Spleen (tissue), 11 donors: ENCODE results near the gene ADAMTSL3. TPM values are rescaled to one million over a fixed set of nuclear protein-coding genes. Genes with fewer than 3 reads are reported as not detected.
"Not testable (repeated sequence)": the region's sequence is repeated elsewhere in the genome, so short reads cannot be mapped to it uniquely, and the experiment has no call there.

Experiments used
- DNase-seq: peaks from one replicate; pipeline ENCODE4 v3.0.0-alpha.2; 2020
- H3K27ac ChIP-seq, 8 donors: fragments of 200-600 bp; sonication (generic) in 7 of 8; 1 replicate in 4 of 8; 2 replicates in 4 of 8; pipeline versions ENCODE4 v1.5.0 to v1.8.0; 2016 to 2021; ENCODE audit warnings: inconsistent platforms in 4 of 8, mild to moderate bottlenecking in 4 of 8, moderate library complexity in 1 of 8
- H3K27me3 ChIP-seq, 7 donors: fragments of 200-600 bp; sonication (generic) in 6 of 7; replicated peaks in 1 of 7; 1 replicate in 4 of 7; 2 replicates in 3 of 7; pipeline versions ENCODE4 v1.5.0 to v1.8.0; 2016 to 2021; ENCODE audit warnings: inconsistent platforms in 3 of 7, mild to moderate bottlenecking in 1 of 7
- H3K36me3 ChIP-seq, 6 donors: fragments of 200-600 bp; sonication (generic) in 5 of 6; 1 replicate in 4 of 6; 2 replicates in 2 of 6; pipeline versions ENCODE4 v1.5.0 to v1.8.0; 2016 to 2021; ENCODE audit warnings: inconsistent platforms in 2 of 6
- H3K4me1 ChIP-seq, 6 donors: fragments of 200-600 bp; sonication (generic) in 5 of 6; 1 replicate in 3 of 6; 2 replicates in 3 of 6; pipeline versions ENCODE4 v1.5.0 to v1.8.0; 2016 to 2021; ENCODE audit warnings: inconsistent platforms in 3 of 6
- H3K4me3 ChIP-seq, 8 donors: fragments of 200-600 bp; sonication (generic) in 7 of 8; 1 replicate in 4 of 8; 2 replicates in 4 of 8; pipeline versions ENCODE4 v1.5.0 to v1.8.0; 2016 to 2021; ENCODE audit warnings: inconsistent platforms in 4 of 8, mild to moderate bottlenecking in 4 of 8, moderate library complexity in 2 of 8
- H3K9me3 ChIP-seq, 8 donors: fragments of 200-600 bp; sonication (generic) in 7 of 8; 1 replicate in 4 of 8; 2 replicates in 4 of 8; pipeline versions ENCODE4 v1.5.0 to v1.8.0; 2016 to 2021; ENCODE audit warnings: inconsistent platforms in 4 of 8
- POLR2A ChIP-seq, 3 donors: fragments of 450-650 bp; IDR thresholded peaks; one replicate each; pipeline ENCODE4 v1.5.1; 2017; ENCODE audit warnings: antibody characterized with exemption in 3 of 3, mild to moderate bottlenecking in 1 of 3
- POLR2AphosphoS5 ChIP-seq, 3 donors: sonication (generic); formaldehyde crosslinking; IDR thresholded peaks; one replicate each; pipeline ENCODE4 v1.5.1; 2017; ENCODE audit warnings: antibody characterized with exemption in 3 of 3
- WGBS, 5 donors: extraction: QIAGEN DNeasy Blood & Tissue Kit in 3 of 5; methylation state at CpG; one replicate each; pipeline versions ENCODE4 v1.1.5 to v1.1.7; 2013 to 2018; 5-methylcytosine and 5-hydroxymethylcytosine counted together
- intact Hi-C: fragments of 100-400 bp; cut with DNase I; formaldehyde crosslinking; loops from one replicate; pipeline ENCODE4 v1.15.0; 2023; ENCODE audit warnings: low total_unique reads
- polyA plus RNA-seq, 3 donors: library from polyadenylated mRNA; stranded (reverse); fragments of 200-250 nt; gene quantifications; one replicate each; pipeline ENCODE4 v1.2.1, GENCODE V29; 2013
- total RNA-seq, 7 donors: library from RNA; depleted of rRNA in 3 of 7; stranded (reverse); fragments of >200 nt in 3 of 7; fragmentation: NEBNext Ultra II Directional in 4 of 7; extraction: Animal tissue kit (Norgen Biotek cat#: 25700) in 4 of 7; gene quantifications; one replicate each; pipeline versions ENCODE4 v1.1.0 to v1.2.1, GENCODE V29; 2016 to 2021
- TF ChIP-seq, protein P1 (sequence below), 11 experiments: fragments of 200-600 bp in 7 of 11; fragments of 450-650 bp in 4 of 11; sonication (generic) in 4 of 11; IDR thresholded peaks in 8 of 11; conservative IDR thresholded peaks in 3 of 11; 1 replicate in 7 of 11; 2 replicates in 4 of 11; pipeline versions ENCODE4 v1.4.0 to v1.8.0; 2016 to 2021; ENCODE audit warnings: antibody characterized with exemption in 11 of 11, inconsistent platforms in 4 of 11, mild to moderate bottlenecking in 1 of 11
- donor health status: healthy with polysubstance abuse.
- donor health status: DM: no; HTN: no; CAD: no; lungs with moderate emphysema.
- donor health status: DM: no; HTN: no; CAD: no.
- donor health status: Bipolar disorder and iron deficiency.
- donor health status: healthy.
- donor health status: DM: no; HTN: no; CAD: no.
- donor health status: DM: yes; HTN: yes; CAD: no.

The ADAMTSL3 gene
- total and polyA plus RNA-seq, 10 donors, result 0.09 to 5.7 (median 2.9) TPM

- intact Hi-C loops, result no loop called here
- peaks cover 0 to 26% (median 0%) of the 10 kb centered on the region in 7 donors for H3K27me3 ChIP-seq
- TF ChIP-seq, protein P1, sequence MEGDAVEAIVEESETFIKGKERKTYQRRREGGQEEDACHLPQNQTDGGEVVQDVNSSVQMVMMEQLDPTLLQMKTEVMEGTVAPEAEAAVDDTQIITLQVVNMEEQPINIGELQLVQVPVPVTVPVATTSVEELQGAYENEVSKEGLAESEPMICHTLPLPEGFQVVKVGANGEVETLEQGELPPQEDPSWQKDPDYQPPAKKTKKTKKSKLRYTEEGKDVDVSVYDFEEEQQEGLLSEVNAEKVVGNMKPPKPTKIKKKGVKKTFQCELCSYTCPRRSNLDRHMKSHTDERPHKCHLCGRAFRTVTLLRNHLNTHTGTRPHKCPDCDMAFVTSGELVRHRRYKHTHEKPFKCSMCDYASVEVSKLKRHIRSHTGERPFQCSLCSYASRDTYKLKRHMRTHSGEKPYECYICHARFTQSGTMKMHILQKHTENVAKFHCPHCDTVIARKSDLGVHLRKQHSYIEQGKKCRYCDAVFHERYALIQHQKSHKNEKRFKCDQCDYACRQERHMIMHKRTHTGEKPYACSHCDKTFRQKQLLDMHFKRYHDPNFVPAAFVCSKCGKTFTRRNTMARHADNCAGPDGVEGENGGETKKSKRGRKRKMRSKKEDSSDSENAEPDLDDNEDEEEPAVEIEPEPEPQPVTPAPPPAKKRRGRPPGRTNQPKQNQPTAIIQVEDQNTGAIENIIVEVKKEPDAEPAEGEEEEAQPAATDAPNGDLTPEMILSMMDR (IDR thresholded peaks at IDR 0.05 in 8 of 11, conservative IDR thresholded peaks at IDR 0.05 in 3 of 11), result no peak
- no peak for TF ChIP-seq POLR2A (IDR thresholded peaks at IDR 0.05)
- TF ChIP-seq POLR2AphosphoS5 (IDR thresholded peaks at IDR 0.05), result no peak
- DNase-seq, result no peak
- H3K4me1 ChIP-seq, result no peaks in the 10 kb centered on the region
- no peak overlapping the region for H3K4me3 ChIP-seq
- no peak overlapping the region for H3K27ac ChIP-seq
- WGBS, 5 donors, result 67 to 77% (median 76%) methylated on average over 6 of the region's 6 CpGs
- no peaks in the 10 kb centered on the region for H3K36me3 ChIP-seq
- peaks cover 0 to 29% (median 16%) of the 10 kb centered on the region in 8 donors for H3K9me3 ChIP-seq
These were observed 306.4 kb downstream of the ADAMTSL3 start for GRCh38 chr15:83960192-83960829.

GRCh38 chr15:83961311-83961710 lies 307.4 kb downstream of the ADAMTSL3 start:
- Histone ChIP-seq H3K4me1 (no peaks in the 10 kb centered on the region), H3K36me3 (no peaks in the 10 kb centered on the region), H3K9me3 (peaks cover 0 to 38% (median 23%) of the 10 kb centered on the region in 8 donors), H3K27ac (no peak overlapping the region), H3K27me3 (peaks cover 0 to 20% (median 0%) of the 10 kb centered on the region in 7 donors), H3K4me3 (no peak overlapping the region)
- TF ChIP-seq POLR2A (IDR thresholded peaks at IDR 0.05) (no peak), POLR2AphosphoS5 (IDR thresholded peaks at IDR 0.05) (no peak)
- TF ChIP-seq, protein P1 (IDR thresholded peaks at IDR 0.05 in 8 of 11, conservative IDR thresholded peaks at IDR 0.05 in 3 of 11), result no peak
- 80 to 93% (median 87%) methylated on average over 3 of the region's 3 CpGs for WGBS, 5 donors
- intact Hi-C loops, result no loop called here
- no peak for DNase-seq

DNA sequence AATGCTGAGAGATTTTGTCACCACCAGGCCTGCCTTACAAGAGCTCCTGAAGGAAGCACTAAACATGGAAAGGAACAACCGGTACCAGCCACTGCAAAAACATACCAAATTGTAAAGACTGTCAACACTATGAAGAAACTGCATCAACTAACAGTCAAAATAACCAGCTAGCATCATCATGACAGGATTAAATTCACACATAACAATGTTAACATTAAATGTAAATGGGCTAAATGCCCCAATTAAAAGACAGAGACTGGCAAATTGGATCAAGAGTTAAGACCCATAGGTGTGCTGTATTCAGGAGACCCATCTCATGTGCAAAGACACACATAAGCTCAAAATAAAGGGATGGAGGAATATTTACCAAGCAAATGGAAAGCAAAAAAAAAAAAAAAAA lies 311.0 kb downstream of the ADAMTSL3 start:
- H3K4me3 ChIP-seq, H3K27ac ChIP-seq, DNase-seq, H3K4me1 ChIP-seq, H3K36me3 ChIP-seq, intact Hi-C loops: not testable (repeated sequence)
- peaks cover 0 to 16% (median 0%) of the 10 kb centered on the region in 7 donors for H3K27me3 ChIP-seq
- peaks cover 0 to 65% (median 45%) of the 10 kb centered on the region in 8 donors for H3K9me3 ChIP-seq
- 91 to 100% (median 93%) methylated on average over 1 of the region's 1 CpG for WGBS, 5 donors

DNA sequence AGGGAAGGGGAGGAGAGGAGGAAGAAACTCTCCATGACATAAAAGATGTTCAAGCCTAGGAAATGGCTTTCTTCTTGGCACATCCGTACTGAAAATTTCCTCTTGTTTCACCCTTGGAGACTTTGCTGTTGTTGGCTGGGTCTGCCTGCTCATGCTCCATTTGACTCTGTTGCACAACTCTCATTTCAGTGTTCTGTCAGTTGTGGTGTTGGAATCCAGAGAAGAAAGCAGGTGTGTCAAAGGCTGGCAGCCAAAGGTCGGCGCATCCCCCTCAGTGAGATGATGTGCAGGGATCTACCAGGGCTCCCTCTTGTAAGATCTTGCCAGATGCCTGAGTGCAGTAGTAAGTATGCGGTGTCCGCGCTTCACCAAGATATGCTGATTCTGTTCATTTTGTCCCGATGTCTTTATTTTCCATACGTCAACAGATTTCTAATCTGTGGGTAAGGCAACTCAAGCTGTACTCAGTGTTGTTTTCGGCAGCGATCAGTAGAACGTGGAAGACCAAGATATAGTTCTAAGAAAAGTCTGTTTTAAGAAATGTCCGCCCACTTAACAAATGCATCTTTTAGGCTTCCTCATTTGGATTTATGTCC lies 316.5 kb downstream of the ADAMTSL3 start:
- intact Hi-C loops, result no loop called here
- no peak for DNase-seq
- Histone ChIP-seq H3K4me1 (no peaks in the 10 kb centered on the region), H3K9me3 (peaks cover 0 to 37% (median 24%) of the 10 kb centered on the region in 8 donors), H3K27ac (no peak overlapping the region), H3K36me3 (no peaks in the 10 kb centered on the region), H3K27me3 (no peaks in the 10 kb centered on the region), H3K4me3 (no peak overlapping the region)
- 91 to 94% (median 93%) methylated on average over 12 of the region's 12 CpGs for WGBS, 5 donors
- TF ChIP-seq, protein P1 (IDR thresholded peaks at IDR 0.05 in 8 of 11, conservative IDR thresholded peaks at IDR 0.05 in 3 of 11), result no peak
- TF ChIP-seq POLR2AphosphoS5 (IDR thresholded peaks at IDR 0.05), result no peak
- no peak for TF ChIP-seq POLR2A (IDR thresholded peaks at IDR 0.05)
